Activated naive CD4-positive, alpha-beta T cell treated with anti-CD3 and anti-CD28 coated beads, Interleukin-2, amount 50 U/mL, for 16 hours (primary cell): ENCODE measurements around the gene CA7.
"Not testable (repeated sequence)": the region's sequence is repeated elsewhere in the genome, so short reads cannot be mapped to it uniquely, and the experiment has no call there.

ENCODE experiments used
- DNase-seq: peaks from one replicate; pipeline ENCODE4 v3.0.0-alpha.2; 2020

Gene CA7

DNA sequence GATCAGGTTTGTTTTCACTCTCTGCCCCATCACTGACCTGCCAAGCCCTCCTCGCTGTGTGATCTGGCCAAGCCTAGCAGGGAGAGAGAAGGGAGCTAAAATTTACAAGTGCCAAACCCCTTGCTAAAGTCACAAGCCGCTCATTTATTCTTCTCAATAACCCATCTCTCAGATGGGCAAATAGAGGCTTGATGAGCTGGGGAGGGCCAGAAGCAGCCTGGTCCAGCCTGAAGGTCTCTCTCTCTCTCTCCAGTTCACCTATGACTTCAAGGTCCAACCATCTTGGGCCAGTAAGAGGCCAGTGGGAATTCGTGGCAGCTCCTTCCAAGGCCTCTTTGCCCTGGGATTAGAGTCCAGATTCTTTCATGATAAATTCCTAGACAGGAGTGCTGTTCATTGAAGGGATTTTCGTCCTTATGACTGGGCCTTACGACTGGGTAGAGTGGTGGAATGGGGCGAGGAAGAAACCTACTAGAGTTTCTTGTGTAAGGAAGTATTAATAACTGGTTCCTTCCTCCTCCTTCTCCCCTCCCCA lies 3.4 kb downstream of the CA7 start:
- no peak for DNase-seq

GRCh38 chr16:66848172-66848571 lies 4.0 kb downstream of the CA7 start:
- no peak for DNase-seq

DNA sequence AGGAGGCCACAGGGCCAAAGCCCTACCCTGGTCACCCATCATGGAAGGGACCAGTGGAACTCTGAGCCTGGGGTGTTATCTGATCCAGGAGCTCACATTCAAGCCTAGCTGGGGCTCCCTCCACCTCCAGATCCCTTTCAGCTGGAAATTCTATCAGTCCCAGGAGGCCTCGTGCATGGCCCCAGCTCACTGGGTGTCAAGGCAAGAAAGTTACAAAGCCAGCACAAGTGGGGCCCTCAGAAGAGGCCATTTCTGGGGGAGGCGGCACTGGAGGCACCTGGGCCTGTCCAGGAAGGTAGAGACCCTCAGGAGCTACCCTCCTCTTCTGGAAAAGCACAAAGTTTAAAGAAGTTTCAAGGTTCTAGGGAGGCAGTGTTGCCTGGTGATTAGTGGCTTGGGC lies 4.8 kb downstream of the CA7 start:
- DNase-seq: no peak

- DNase-seq: no peak
Measured at GRCh38 chr16:66849549-66849948, 5.3 kb downstream of the CA7 start.

DNA sequence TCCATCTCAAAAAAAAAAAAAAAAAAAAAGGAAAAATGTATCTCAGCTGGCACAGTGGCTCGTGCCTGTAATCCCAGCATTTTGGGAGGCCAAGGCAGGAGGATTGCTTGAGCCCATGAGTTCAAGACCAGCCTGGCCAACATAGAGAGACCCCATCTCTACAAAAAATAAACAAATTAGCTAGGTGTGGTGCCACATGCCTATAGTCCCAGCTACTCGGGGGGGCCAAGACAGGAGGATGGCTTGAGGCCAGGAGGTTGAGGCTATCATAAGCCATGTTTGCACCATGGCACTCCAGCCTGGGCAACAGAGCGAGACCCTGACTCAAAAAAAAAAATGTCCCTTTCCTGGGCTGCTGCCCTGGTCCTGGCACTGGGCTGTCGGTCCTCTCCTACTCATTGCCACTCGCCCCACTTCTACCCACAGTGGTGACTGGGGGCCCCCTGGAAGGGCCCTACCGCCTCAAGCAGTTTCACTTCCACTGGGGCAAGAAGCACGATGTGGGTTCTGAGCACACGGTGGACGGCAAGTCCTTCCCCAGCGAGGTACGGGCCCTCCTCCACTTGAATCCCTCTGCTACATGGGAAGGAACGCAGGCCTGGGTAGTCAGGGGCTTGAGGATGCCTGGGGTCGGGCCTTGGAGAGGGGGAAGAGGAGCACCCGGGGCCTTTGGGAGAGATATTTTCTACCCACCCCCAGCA lies 6.1 kb downstream of the CA7 start:
- no peak for DNase-seq

- DNase-seq: no peak
Measured at GRCh38 chr16:66851166-66851964, 7.2 kb downstream of the CA7 start.

- DNase-seq: no peak
Measured at GRCh38 chr16:66853261-66854139, 9.3 kb downstream of the CA7 start.

- DNase-seq: no peak
Measured at GRCh38 chr16:66856184-66856730, 12.0 kb downstream of the CA7 start.

- DNase-seq: no peak
Measured at GRCh38 chr16:66856801-66857200, 12.6 kb downstream of the CA7 start.

DNA sequence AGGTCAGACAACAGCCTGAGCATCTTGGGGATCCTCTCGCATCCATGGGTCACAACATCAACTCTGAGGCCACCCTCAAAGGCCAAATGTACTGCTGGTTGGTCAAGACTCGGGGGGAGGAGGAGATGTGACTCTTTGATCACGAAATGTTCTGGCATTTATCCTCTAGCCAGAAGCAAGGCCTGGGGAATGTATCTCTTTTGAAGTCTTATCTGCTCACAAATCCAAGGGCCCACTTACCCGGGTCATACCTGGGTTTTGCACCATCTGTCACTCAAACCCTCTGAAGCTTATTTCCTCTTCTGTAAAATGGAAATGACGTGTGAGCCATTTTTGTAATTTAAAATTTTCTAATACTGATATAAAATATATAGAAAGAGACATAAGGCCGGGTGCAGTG lies 13.2 kb downstream of the CA7 start:
- DNase-seq: no peak

- no peak for DNase-seq
Measured at GRCh38 chr16:66858740-66859396, 14.7 kb downstream of the CA7 start.

DNA sequence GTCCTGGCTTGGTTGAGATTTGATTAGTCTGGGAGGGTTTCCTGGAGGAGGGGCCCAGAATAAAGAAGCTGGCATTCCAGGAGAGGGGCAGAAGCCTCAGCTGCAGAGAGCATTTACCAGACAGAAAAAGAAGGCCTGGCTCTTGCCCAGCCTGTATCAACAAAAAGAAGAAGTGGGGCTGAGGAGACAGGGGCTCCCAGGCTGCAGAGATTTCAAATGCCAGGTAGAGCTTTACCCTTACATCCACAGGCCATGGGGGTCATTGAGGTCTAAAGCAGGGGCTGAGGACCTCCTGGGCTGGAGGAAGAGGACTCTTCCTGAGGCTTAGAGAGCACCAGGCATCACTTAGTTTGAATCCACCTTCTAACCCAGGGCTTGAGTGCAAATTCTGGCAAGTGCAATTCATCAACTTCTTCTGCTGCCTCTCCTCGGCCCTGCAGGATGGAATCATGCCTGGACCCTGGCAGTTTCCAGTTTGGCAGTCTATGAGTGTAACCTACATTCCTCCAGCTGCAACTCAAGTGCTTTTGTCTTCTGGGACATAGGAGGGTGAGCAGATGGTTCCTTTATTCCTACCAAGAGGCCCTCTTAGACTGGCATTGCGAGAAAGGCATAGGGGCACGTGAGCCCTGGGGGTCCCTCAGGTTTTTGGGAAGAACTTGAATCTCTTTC lies 15.3 kb downstream of the CA7 start:
- DNase-seq: no peak

DNA sequence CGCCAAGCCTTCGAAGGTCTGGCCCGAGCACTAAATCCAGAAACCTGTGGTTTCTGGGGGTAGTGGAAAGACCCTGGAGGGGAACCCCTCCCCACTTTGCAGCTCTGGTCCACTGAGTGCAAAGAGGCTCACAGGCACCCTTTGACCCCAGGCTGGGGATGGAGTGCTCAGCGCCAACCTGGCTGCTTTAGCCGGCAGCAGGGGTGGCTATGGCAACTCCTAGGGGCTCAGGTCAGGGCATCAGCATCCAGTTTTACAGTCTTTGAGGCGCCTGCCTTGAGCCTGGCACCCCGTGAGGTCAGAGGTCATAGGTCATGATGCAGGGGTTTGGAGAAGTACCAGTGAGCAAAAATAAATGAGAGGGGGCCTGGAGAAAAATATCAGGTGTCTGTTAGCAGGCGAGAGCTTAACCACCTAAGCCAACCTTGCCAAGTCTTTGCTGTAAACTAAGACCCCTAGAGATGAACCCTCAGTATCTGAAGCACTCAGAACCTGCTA lies 17.9 kb downstream of the CA7 start:
- DNase-seq: no peak

- no peak for DNase-seq
Measured at GRCh38 chr16:66863707-66864106, 19.5 kb downstream of the CA7 start.

DNA sequence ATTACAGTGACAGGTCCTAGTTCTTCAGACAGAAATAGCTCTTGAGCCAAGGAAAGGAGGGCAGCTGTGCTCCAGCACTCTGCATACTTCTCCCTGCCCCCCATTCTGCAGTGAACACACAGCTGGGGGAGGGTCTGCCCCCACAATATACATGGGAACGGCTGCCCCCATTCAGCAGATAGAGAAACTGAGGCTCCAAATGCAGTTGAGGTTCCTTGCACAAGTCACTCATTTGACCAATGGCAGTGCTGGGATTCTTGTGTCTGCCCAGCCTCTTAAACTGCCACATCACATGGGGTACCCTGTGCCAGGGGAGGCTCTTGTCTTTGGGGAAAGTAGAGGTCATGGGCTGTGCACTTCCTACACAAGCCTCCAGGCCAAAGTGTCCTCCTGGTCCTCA lies 25.2 kb downstream of the CA7 start:
- no peak for DNase-seq

- not testable (repeated sequence) for DNase-seq
Measured at GRCh38 chr16:66871363-66871762, 27.1 kb downstream of the CA7 start.

- no peak for DNase-seq
Measured at GRCh38 chr16:66871840-66872239, 27.6 kb downstream of the CA7 start.

GRCh38 chr16:66872559-66872942 lies 28.3 kb downstream of the CA7 start:
- DNase-seq: no peak

DNA sequence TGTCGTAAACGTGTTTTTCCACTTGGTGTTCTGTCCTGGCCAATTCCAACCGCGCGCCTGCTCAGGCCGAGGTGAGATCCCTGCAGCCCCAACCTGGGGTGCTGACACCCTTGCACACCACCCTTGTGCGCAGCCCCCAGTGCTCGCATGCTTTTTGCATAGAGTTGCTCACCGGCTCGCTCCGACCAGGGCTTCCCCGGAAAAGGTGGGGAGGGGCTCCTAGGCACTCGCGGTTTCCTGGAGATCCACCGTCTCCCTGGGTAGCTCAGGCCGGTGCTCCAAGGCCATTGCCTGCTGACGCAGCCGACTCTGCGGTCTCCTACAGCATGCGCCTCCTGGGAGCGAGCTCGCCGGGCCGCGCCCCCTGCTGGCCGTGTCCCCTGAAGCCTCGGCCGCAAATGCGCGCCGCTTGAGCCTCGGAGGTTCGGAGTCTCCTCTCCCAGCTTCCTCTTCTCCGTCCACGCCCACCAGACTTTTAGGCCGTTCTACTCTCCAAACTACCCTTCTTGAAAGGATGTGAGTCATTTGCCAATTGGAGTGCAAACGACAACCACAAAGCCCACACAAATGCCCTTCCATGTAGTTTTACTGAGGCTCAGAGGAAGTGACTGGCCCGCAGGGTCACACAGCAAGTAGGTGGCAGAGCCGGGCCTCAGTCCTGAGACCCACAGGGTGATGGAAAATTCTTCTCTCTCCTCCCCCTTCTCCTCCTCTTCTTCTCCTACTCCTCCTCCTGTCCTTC lies 28.9 kb downstream of the CA7 start:
- peak; percentile 85 for DNase-seq

DNA sequence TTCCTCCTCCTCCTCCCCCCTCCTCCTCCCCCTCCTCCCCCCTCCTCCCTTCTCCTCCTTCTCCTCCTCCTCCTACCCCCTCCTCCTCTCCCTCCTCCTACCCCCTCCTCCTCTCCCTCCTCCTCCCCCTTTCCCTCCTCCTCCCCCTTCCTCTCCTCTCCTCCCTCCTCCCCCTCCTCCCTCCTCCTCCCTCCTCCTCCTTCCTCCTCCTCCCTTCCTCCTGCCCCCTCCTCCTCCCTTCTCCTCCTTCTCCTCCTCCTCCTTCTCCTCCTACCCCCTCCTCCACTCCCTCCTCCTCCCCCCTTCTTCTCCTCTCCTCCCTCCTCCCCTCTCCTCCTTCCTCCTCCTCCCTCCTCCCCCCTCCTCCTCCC lies 29.5 kb downstream of the CA7 start:
- no peak for DNase-seq
